NCI-H82 (cell line): ENCODE measurements around the gene PLD4.

Experiments
- DNase-seq: peaks from one replicate; lab custom pipeline; 2025; lab: John Stamatoyannopoulos, UW

Gene PLD4

GRCh38 chr14:104956290-104956890, 31.7 kb downstream of the PLD4 start:
- DNase-seq: no peak

DNA sequence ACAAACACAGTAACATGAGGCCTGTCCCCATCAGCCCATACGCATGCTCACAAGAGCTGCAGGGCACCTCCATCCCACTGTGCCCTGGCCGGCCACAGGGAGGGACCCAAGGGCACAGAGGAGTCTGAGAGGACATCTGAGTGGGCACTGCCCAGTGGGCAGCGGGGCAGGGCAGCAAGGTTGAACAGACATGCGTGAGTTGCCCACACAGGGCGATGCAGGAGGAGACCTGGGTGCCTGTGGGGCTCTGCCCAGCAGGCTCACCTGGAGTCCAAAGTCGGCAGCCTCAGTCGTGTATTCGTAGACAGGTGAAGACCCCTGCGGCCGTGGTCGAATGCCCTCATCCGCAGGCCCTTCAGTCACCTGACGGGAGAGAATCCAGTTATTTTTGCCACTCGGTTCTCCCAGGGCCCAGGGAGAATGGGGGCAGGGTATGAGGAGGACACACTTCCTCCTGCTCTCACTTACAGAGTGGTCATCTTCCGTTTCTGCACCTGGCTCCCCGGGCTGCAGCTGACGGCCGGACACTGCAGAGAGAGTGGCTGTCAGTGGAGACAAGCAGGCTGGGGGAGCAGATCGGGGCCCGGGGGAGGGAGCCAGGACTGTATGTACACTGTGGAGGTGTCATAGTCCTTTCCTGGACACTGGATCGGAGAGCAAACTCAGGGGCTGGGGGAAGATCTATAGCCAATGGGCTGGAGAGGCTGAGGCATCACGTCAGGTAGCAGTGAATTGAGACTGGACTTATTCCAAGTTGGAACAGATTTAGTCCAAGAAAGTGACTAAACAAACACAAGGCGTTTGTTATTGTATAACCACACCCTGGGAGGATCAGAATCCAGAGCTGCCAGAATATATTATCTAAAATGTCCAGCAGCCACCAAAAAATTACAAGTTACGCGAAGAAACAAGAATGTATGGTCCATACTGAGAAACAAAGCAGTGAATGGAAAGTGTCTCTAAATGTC, 32.8 kb downstream of the PLD4 start:
- DNase-seq: no peak

DNA sequence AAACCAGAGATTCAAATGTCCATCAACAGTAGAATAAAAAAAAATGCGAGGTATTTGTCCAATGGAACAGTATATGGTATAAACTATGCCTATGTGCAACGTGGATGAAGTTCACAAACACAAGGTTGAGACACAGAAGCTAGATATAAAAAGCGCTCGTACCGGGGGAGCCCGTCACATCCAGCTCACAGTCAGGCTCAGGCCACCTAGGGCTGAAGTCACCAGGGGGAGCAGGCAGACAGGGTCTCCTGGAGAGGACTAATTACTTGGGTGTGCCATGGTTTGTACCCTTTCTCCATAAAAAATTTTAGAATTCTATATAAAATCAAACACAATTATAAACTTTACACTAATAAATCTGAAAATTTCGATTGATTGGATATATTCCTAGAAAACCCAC, 39.9 kb downstream of the PLD4 start:
- no peak for DNase-seq

GRCh38 chr14:104965561-104966231, 41.0 kb downstream of the PLD4 start:
- no peak for DNase-seq

DNA sequence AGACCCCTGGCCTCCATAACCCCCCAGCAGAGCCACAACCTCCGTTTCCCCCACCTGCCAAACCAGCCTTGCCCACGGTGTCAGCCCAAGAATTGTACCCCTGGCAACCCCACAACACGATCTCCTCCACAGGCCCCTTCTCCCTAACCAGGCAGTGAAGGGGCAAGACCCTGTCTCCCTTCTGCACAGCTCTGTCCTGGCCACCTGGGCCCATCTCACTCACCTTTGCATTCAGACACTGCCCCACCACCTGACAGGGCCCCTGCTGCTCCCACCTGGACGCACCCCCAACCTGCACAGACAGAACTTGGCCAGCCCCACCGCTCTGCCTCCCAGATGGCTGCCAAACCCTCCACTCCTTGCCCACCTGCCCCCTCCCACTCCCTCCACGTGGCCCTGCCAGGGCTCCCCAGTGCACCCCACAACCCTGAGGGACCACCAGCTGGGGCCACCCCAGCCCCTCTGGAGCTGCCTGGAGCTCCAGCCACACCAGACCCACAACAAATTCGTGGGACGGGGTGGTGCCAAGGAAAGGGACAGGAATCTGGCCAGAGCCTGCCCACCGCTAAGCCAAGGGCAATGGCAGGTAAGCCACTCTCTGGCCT, 41.7 kb downstream of the PLD4 start:
- DNase-seq: no peak

- no peak for DNase-seq
Measured at GRCh38 chr14:104966981-104967385, 42.3 kb downstream of the PLD4 start.

GRCh38 chr14:104967386-104968152, 42.9 kb downstream of the PLD4 start:
- no peak for DNase-seq

DNA sequence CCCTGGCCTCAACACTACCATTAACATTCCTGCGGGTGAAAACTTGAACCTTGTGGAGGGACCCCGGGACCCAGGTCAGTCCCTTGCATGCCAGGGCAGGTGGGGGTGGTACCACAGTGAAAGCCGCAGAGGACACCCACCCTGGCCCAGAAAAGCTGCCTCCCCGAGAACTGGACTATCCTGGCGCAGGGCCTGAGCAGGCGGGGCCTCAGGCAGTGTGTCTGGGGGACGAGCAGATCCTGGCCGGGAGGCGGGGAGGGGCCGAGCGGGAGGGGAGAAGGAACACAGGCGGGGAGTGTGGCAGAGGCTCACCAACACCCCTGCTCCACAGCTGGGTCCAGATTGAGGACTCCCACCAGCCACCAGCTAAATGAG, 43.5 kb downstream of the PLD4 start:
- DNase-seq: peak; percentile 21

DNA sequence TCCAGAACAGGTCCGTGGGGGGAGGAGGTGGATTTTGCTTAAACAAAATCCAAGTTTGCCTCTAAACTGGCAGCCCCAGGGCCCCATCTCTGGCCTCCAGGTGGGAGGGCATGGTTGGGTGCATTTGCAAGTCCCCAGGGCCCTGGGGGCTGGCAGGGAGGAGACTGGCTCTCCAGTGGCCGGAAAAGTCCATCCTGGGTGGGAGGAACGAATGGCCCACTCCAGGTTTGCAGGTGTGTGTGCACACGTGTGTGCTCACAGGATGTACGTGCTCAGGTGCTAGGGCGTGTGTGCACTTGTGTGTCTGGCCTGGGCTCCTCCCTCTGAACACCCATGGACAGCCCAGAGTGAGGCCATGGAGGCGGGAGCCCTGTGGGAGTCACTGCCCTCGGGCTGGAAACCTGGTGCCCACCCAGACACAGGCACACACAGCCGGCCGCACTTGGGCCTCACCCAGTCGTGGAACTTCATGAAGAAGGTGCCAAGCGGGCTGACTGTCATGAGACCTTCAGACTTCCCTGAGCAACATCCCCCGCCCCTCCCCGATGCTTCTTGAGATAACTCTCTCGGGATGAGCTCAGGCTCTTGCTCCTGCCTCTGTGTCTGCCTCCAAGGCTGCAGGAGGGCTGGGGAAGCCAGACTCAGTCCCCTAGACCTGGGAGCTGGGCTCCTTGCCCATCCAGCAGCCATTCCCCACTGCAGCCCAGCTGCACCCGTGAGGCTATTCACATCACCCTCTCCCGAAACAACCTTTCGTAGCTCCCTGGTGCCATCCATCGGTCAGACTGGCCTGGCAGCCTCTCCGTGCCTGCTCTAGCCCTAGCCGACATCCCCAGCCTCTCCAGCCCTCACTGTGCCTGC, 44.1 kb downstream of the PLD4 start:
- peak; percentile 16 for DNase-seq

DNA sequence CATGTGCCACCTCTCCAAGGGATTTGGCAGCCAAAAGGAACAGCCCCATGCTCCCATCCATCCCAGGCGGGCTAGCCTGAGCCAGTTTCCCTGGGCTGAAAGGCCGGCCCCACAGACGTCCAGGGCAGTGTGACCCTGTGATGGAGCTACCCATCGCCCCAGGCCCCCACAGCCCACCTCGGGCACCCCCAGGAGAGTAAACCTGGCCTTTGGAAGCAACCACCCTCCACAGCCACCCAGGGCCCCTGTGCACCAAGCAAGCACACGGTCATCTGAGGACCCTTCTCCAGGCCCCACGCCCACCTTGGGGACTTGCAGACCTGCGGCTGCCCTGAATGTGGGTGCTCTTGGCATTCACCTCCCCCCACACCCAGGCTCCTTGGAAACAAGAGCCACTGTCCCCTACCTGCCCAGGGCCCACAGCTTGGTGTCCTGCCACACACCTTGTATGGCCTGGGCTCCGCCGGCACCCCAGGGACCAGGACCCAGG, 45.1 kb downstream of the PLD4 start:
- DNase-seq: no peak

DNA sequence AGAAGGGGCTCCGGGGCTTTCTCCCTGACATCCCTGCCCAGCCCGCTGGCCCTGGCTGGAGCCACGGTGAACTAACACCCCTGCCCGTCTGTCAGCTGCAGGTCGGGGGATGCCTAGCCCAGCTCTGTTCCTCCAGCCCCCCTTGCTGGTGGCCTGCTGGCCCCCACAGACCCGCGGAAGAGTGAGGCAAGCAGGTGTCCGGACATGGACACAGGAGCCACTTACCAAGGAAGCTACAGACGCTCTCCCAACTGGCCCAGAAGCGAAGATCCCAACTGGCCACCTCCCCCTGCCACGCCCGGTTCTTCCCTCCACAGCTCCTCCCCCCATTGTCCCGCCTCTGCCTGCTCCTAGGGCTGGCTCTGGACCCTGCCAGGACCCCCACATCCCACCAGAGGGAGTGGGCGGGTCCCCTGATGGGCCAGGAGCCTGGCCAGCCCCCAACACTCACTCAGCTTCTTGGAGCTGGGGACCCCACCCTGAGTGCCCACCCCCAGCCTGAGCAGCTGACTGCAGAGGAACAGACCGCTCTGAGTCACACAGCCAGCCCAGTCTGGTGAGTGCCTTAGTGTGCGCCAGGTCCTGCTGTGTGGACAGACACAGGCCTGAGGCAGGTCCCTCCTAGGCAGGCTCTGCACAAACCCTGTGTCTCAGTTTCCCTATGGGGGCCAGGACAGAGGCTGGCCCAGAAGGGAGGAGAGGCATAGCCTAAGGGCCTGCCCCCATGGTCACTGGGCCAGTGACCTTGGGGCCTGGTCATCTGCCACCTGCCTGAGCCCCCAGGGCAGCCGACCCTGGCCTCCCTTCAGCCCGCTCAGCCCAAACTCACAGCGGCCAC, 45.8 kb downstream of the PLD4 start:
- no peak for DNase-seq

DNA sequence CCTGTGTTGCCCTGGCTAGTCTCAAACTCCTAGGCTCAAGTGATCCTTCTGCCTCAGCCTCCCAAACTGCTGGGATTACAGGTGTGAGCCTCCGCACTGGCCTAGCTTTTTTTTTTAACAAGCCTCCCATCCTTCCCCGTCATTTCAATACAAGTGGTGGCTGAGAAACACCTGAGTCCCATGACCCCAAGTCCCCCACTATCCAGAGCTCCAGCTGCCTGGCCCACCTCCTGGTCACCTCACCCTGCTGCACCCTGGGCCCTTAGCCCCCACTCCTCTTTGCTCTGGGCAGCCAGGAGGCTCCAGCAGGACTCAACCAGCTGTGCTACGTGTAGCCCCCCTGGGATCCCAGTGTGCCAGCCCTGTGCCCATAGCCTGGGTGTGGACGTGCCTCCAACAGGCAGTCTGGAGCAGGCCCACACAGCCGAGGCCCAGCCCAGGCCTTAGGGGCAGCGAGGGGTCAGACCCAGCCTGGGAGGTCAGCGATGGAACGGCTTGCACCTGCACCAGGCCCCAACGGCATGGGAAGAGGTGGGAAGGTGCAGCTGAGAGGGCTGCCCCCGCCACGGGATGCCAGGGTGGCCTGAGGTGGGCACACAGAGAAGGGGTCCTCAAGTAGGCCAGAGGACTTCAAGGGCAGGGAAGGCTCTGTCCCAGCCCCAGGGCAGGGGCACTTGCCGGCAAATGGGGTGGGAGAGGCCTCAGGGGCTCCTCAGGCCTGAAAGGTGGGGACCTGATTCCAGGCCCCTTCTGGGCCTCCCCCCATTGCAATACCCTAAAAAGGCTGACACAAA, 47.0 kb downstream of the PLD4 start:
- no peak for DNase-seq

DNA sequence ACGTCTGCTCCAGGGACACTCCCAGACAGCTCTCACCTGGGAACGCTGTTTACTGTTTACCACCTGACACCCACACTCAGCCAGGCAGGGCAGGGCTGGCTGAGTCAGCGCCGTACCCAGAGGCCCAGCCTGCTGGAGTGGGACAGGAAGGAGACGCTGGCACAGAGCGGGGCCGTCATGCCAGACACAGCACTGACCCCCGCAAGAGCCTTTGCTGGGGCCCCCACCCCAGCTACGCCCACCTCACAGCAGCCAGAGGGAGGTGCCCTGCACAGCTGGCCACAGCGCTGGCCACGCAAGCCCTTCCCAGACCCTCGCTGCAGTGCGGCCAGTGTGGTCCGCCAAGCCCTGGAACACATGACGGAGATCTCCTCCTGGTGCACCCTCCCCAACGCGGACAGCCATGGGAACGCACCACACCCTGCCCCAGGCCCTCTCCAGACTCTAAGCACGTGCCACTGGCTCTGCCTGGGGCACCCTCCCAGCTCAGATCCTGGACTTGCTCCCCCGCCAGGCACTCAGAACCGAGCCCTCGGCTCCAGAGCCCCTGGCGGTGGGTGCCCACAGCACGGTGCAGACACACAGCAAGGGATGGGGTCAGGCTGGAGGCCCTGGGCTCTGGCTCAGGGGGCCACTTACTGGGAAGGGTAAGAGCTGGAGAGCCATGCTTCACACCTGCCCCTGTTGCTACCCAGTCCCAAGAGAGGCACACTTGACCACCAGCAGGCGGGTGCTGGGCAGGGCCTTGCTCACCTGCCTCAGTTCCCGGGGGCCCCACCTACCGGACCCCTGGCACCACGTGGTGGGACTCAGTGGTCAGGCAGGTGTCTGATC, 47.8 kb downstream of the PLD4 start:
- DNase-seq: no peak

- DNase-seq: no peak
Measured at GRCh38 chr14:104973135-104973384, 48.4 kb downstream of the PLD4 start.

DNA sequence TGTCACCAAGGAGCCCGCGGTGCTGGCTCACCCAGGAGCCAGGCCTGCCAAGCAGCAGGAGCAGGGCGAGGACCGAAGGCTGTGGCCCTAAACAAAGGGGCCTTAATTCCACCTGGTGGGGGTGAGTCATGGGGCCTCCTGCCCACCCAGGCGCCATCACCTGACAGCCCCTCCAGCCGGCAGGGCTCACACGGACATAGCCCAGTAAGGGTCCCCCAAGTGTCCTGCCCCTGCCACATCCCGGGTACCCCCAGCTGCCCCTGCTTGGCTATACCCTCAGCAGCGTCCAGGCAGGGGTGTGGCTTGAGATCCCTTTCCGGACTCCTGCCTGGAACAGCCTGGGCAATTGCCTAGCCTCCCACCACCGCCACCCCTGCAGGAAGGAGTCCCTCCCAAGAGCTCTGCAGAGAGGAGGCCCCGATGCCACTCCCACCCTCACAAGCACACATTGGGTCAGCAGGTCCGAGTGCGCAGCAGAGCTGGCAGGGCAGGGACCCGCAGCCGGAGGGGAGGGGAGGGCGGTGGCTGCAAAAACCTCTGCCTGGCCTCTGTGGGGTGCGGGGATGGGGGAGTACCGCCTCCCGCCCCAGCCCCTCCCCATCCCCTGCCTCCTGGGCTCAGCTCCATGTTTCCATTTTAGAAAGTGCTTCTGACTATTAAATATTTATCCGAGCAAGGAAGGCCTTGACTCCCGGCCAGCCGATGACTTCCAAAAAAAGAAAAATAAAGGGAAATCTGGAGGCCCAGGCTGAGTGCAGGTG, 48.9 kb downstream of the PLD4 start:
- no peak for DNase-seq

DNA sequence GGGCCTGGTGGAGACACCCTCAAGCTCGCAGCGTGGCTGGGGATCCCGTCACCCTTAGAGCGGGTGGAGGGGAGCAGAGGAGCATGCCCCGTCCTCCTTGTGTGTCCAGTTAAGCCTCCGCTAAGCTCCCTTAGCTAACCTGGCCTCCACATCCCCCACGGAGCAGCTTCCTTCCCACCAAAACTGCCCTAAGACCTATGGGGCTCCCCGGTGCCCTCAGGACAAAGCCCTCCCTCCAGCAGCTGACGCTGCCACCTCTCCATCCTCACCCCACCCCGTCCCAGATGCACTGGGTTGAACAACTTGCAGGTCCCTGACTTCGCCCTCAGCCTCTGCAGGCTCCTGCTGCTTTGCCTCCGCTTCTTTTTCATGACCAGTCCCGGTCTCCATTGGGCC, 49.5 kb downstream of the PLD4 start:
- no peak for DNase-seq

DNA sequence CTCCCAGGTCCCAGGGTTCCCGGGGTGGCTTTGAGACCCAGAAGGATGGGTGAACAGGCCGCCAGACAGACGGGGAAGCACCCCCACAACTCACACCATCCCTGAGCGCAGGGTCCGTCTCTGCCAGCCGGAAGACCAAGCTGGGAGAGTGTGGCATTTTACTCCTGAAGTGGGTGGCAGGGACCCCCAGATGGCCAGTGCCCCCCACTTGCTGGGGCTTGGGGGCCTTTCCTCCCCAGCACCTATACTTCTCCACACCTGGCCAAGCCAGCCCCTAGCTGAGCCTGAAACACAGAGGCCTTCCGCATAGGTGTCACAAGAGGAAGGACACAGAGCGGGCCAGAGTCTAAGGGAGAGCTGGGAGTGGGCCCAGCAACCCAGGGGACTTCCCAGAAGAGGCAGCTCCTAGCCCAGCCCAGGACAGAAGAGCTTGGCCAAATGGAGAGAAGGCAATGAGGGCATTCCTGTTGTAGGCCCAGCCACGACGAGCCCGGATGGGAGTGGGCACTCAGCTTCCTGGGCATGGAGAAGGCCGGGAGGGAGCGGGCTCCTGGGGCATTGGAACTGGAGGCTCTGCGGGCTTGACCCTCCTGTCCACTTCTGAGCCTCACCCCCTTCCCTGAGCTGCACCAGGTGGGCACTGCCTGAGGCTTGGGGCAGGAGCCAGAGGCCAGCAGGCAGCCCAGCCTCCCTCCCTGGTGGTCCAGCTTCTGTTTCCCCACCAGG, 50.1 kb downstream of the PLD4 start:
- no peak for DNase-seq
